Activated CD8-positive, alpha-beta memory T cell treated with anti-CD3 and anti-CD28 coated beads, Interleukin-2, amount 50 U/mL, for 24 hours (primary cell): ENCODE results near the gene STK32B.

Experiments
- DNase-seq: peaks from one replicate; pipeline ENCODE4 v3.0.0-alpha.2; 2020; ENCODE audit errors: extremely low read depth

STK32B gene

DNA sequence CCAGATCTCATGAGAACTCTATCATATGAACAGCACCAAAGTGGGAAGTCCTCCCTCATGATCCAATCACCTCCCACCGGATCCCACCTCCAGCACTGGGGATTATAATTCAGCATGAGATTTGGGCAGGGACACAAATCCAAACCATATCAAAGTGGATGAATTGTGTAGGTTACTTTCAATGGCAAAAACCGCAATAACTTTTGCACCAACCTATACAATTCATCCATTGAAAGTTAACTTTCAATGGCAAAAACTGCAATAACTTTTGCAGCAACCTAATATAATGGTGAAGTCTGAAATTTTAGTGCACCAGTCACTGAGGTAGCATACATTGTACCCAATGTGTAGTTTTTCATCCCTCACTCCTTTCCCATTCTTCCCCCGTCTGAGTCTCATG lies 16.6 kb downstream of the STK32B start:
- no peak for DNase-seq

DNA sequence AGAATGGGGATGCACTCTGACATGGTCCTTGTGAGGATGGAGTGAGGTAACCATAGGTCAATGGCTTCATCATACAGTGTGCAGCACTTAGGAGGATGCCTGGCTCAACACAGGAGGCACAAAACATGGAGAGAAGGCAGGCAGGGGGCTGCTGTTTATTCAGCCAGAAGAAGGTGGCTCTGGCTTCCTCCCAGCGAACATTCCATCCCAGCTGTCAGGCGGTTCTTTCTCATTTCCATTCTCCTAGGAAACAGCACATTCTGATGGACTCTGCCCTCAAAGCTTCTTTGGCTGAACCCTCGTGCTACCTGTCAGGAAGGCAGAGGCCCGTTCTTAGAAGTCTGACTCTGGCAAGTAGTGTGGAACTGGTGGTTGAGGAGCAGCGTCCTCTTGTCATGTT lies 18.6 kb downstream of the STK32B start:
- no peak for DNase-seq

DNA sequence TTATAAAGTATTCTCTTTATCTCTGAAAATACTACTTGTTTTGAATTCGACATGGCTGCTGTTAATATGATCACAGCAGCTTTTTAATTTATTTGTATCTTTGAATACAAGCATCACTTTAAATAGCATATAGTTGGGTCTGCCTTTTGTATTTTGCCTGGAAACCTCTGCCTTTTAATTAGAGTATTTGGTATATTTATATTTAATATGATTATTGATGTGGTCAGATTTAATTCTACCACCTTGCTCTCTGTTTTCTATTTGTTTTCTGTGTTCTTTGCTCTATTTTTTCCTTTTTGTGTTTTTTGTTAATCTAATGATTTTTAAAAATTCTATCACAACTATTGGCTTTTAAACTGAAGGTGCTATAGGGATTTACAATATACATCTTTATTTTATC lies 21.7 kb downstream of the STK32B start:
- DNase-seq = no peak

DNA sequence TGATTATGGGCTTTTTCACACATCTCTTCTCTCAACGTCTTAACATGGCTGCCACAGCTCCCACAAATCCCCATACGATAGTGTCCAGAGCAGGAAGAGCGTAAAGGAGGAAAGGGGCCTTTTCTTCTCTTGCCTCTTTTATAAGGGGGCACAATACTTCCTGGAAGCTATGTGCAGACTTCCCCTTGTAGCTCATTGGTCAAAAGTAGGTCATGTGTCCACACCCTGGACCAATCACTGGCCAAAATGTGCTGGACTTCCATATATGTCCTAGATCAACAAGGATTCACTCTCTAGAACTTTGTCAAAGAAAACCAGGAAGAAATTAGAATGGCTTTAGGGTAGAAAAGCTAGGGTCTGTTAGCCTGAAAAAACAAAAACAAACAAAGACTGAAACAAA lies 26.7 kb downstream of the STK32B start:
- no peak for DNase-seq

DNA sequence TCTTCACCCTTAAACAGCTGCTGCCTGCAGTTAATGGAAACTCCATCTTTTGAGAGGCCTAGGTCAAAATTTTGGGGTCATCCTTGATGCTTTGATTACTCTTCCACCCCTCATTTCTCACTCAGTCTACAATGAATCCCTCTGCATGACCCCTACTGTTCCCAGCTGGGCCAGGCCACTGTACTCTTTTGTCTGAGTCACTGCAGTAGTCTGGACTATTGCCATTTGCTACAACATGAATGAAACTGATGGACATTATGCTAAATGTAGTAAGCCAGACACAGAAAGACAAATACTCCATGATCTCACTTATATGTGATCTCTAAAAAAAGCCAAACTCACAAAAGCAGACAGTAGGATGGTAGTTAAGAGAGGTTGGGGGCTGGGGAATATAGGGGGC lies 28.3 kb downstream of the STK32B start:
- DNase-seq = no peak

DNA sequence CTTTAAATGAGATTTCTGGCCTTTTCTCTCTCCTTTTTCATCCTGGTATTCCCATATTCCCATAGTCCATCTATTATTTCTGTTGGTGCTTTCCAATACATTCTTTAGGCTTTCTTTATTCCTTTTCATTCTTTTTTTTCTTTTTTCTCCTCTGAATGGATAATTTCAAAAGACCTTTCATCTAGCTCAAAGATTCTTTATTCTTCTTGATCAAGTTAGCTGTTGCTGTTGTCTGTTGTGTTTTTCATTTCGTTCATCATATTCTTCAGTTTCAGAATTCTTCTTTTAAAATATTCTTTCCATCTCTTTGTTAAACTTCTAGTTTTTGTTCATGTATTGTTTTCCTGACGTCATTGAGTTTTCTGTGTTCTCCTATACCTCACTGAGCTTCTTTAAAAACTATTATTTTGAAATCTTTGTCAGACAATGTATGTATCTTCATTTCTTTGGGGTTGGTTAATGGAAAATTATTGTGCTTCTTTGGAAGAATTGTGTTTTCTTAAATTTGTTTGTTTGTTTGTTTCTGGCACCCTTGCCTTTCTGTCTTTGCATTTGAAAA lies 30.2 kb downstream of the STK32B start:
- DNase-seq = no peak

DNA sequence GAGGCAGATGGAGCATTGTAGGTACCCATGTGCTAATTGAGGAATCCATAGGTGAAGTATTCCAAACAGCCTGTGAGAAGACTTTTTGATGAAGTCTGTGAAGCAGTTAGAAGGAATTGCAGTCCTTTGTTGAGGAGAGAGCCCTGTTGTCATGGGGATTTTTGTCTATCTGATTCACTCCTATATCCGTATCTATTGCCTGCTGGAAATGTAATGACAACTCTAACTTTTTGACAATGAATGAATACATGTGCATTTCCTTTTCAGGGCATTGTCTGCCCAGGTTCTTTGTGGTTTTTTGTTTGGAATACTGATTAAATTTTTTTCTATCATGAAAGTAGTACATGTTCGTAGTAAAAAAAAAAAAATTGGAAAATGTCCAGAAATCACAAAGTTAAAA lies 31.1 kb downstream of the STK32B start:
- DNase-seq = no peak

DNA sequence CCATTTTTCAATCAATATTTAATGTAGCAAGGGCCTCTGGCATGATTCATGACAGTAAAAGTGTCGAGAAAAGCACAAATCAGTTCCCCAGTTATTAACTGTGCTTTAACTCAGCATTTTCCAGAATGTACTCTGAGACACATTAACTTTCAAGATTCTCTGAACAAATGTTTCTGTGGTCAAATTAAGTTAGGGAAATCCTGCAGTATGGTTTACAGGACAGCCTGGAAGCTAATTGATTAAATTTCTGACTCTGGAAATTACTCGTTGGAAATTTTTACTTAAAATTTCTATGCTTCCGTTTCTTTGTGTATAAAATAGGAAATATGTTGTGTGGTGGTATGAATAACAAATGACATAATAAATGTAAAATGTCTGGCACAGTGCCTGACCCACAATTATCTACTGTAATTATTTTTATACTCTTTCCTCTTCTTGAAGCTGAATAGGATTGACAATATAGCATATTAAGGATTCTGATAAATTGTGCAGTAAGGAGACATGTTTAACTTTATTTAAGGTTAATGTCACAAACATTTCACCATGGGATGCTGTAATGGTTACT lies 33.7 kb downstream of the STK32B start:
- DNase-seq = no peak

DNA sequence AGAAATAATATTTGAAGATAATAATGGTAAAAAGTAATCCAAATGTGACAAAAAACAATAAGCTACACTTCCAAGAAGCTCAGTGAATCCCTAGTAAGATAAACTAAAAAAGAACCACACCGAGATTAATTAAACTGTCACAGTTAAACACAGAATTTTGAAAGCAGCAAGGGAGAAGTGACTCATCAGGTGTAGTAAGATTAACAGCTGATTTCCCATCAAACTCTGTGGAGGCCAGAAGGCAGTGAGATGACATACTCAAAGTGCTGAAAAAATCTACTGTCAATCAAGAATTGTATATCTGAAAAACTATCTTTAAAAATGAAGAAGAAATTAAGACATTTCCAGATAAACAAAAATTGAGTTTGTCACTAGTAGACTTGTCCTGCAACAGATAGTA lies 35.3 kb downstream of the STK32B start:
- DNase-seq = no peak

DNA sequence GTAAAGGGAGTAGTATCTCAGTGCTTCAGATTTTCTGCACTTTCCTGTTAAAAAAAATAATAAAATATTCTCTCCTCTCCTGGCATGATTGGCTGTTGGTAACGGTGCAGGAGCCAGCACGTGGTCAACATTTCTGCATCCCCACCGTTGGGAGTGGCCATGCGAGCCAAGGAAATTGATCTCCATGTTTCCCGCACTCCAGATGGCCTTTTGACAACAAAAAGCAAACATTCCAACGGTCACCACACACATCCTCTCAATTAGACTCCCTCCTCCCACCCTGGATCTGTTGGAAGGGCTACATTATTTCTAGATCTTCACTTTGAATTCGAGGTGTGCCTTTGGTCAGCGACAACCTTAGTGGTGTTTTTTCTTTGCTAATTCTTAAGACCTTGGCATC lies 45.0 kb downstream of the STK32B start:
- no peak for DNase-seq

DNA sequence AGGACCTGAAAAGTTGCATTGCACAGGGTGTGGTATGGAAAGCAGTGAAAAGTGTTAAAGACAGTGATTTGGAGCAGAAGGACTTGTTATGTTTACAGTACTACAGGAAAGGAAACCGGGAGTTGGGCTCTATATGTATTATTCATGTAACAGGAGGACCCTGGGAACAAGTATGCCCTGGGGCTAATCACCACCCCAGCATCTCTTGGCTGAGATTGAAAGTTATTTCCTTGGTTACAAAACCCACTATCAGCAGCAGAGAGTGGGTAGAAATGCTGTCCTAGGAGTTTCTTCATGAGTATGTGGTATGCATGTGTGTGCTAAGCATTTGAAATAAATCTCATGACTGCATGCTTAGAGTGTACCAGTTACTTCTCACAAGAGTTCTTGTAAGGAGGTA lies 46.9 kb downstream of the STK32B start:
- no peak for DNase-seq

DNA sequence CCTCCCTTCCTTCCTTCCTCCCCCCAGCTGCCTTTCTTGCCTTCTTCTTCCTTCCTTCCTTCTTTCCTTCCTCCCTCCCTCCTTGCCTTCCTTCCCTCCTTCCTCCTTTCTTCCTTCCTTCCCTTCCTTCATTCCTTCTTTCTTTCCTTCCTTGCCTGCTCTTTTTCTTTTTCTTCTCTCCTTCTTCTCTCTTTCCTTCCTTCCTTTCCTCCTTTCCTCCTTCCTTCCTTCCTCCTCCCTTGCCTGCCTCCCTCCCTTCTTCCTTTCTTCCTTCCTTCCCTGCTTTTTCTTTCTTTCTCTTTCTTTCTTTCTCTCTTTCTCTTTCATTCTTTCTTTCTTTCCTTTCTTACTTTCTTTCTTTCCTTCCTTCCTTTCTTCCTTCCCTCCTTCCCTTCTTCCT lies 49.1 kb downstream of the STK32B start:
- no peak for DNase-seq

DNA sequence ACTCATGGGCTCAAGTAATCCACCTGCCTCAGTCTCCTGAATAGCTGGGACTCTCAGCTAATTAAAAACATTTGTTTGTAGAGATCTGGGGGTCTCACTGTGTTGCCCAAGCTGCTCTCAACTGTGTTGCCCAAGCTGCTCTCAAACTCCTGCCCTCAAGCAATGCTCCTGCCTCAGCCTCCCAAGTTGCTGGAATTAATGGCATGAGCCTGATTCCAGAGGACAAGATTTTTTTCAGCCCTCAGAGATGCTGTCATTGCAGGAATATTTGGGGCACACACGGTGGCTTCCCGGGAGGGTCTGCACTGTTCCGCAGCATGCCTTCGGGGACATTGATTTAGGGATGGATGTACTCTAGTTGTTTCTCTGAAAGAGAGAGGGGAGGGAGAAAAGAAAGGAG lies 49.7 kb downstream of the STK32B start:
- no peak for DNase-seq

DNA sequence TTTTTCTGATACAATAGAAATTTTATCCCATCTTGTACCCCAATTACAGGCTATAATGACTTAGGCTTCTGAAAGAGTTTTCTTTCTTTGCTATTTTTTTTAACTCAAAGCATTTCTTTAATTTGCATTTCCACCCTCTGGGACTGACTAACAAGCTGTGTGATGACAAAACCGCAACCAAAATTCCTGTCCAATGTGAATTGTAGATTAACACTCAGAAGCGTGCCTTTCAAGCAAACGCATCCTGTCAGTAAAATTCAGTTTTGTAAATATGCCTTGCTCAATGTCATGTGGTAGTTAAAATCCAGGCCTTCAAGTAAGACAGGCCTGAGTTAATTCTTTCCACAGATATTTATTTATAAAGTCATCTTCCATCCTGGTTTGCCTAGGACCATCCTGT lies 50.3 kb downstream of the STK32B start:
- DNase-seq = no peak

DNA sequence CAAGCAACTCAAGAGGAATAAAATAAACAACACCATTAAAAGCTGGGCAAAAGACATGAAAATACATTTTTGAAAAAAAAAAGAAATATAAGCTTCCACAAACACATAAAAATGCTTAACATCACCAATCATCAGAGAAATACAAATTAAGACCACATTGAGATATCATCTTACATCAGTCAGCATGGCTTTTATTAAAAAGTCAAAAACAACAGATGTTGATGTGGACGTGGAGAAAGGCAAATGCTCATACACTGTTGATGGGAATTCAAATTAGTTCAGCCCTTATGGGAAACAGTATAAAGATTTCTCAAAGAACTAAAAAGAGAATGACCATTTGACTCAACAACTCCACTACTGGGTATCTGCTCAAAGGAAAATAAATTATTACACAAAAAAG lies 59.6 kb downstream of the STK32B start:
- no peak for DNase-seq

DNA sequence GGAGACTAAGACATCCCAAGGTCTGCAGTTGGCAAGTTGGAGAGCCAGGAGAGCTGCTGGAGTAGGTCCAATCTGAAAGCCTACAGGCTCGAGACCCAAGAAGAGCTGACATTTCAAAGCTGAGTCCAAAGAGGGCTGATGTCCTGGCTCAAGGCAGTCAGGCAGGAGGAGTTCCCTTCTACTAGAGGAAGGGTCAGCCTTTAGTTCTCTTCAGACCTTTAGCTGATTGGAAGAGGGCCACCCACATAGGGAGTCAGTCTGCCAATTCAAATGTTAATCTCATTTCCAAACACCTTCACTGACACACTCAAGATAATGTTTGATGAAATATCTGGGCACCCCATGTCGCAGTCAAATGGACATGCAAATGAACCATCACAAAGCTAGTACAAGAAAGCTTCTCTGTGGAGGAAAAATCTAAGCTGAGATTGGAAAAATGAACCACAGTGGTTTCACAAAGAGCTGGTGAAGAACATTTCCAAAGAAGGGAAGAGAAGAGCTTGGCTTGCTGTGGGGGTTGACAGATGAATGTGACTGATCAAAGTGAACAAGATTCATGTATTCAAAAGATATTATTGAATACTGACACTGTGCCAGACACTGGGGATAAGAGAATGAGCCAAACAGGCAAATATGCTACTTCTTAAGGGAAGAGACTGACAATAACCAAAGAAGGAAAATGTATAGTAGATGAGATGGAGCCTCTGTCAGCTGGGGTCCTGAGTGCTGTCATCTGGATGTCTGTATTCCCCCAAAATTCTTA lies 61.2 kb downstream of the STK32B start:
- no peak for DNase-seq

DNA sequence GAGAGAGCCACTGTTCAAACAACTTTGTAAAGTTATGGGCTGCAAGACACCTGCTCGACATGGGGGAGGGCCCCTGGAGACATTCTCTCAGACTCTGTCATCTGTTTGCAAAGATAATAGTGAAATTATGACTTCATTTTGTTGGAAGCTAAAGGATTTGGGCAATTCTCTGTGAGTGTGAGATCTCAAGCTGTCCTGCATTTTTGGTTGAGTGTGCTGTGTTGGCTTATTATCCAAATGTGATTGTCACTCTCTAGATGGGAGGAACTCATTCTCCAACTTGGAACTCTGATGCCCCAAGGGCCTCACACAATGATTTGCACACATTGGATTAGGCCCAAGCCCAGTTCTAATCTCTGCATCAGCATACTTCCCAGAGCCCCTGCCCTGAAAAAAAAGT lies 63.7 kb downstream of the STK32B start:
- no peak for DNase-seq

DNA sequence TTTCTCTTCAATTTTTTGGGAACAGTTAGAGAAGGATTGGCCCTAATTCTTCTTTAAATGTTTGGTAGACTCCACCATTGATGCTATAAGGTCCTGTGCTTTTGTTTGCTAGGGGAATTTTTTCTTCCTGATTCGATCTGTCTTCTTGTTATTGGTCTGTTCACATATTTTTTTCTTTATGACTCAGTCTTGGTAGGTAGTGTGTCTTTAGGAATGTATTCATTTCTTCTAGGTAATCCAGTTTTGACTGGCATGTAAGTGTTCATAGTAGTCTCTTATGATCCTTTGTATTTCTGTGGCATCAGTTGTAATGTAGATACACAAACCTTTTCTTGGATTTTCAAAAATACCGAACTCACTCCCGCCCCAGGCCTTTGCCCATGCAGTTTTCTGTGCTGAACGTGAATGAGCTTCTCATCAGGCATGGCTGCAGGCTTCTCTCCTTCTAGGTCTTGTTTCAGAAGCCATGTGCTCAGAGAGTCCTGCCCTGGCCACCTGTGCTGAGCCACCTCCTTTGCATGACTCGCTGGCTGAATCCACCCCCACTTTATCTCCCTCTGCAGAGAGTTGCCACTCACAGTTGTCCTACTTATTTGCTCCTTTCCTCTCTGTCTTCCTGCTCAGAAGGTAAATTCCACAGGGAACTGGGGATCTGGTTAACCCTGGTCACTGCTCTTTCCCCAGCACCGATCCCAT lies 67.0 kb downstream of the STK32B start:
- no peak for DNase-seq

DNA sequence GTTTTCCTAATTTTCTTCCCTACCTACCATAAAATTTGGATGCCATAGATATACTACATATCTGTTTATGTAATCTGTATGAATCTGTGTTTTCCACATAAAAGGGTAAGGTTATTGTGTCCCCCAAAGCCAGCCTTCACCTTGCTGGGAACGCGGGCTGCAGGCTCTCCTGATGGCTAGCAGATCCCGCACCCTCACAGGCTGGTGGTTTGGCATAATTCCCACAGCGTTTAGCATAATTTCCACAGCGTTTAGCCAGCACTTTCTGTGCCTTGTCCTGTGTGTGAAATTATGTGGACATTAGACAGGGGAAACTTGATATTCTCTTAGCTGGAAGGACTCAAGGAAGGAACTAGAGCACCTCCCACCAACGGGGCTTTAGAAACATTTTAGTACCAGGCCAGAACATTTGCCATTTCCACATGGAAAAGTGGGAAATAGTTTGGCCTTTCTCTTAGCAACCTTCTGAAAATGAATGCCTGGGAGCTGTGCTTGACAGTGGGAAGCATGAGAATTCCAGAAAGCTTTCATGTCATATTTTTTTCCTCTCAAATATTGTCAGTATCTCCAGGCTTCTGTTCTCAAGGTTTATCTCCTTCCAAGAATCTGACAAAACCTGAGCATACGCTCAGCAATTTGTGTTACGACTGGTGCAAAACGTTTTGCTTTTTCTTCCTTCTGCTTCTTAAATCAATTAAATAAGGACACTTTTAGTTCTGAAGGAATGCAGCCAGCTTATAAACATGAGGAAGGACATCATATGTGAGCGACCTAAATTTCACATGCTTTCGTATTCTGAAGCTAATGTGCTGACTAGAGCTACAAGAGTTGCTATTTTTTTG lies 67.9 kb downstream of the STK32B start:
- no peak for DNase-seq

DNA sequence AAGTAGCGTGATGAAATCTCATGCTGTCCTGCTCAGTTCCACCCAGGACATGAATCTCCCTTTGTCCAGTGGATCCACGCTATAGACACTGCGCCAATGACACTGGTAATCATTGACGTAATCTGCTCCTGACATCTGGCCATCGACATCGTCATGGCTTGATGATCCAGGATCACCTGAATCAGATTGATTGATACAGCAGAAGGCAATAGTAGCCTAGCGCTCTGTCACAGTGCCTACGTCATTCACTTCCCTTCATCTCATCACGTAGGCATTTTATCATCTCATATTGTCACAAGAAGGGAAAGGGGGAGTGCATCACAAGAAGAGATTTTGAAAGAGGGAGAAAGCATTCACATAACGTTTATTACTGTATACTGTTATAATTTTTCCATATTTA lies 68.8 kb downstream of the STK32B start:
- no peak for DNase-seq

DNA sequence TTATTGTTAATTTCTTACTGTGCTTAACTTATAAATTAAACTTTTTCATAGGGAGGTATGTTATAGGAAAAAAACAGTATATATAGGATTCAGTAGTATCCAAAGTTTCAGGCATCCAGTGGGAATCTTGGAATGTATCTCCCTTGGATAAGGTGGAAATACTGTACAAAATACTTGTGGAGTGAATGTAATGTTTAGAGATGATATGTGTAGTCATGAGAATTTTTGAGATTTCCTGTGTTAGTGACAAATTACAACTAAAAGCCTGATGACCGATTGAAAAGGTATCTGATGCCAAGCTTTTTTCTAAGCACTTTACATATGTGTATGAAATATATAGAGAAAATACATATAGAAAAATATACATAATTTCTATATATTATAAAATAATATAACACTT lies 69.2 kb downstream of the STK32B start:
- DNase-seq = no peak

DNA sequence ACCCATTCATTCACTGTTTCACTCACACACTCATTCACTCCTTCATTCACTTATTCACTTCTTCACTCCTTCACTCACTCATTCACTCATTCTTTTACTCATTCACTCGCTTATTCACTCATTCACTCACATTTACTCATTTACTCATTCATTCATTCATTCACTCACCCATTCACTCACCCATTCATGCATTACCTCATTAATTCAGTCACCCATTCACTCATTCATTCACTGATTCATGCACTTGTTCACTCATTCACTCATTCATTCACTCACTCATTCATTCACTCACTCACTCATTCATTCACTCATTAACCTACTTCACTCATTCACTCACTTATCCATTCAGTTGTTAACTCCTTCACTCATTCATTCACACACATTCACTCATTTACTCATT lies 70.8 kb downstream of the STK32B start:
- no peak for DNase-seq
